PC-3 (cell line): ENCODE measurements around the gene CDK14.

Experiments
- CTCF ChIP-seq: fragments of 300-600 bp; sonication (generic); conservative IDR thresholded peaks from 2 replicates; pipeline ENCODE4 v1.5.1; 2017; ENCODE audit warnings: antibody characterized with exemption, low read depth, mild to moderate bottlenecking, low read length
- EZH2 ChIP-seq: fragments of 300-600 bp; sonication (generic); IDR thresholded peaks from one replicate; pipeline ENCODE4 v1.6.1; 2017; ENCODE audit warnings: antibody characterized with exemption, mild to moderate bottlenecking, low read length; ENCODE audit not compliant: unreplicated experiment
- EZH2phosphoT487 ChIP-seq: fragments of 300-600 bp; sonication (generic); IDR thresholded peaks from 2 replicates; pipeline ENCODE4 v1.6.1; 2018; ENCODE audit warnings: mild to moderate bottlenecking, antibody characterized with exemption, low read length, borderline replicate concordance

- no peak for TF ChIP-seq CTCF
- TF ChIP-seq EZH2phosphoT487, result no peak
- no peak for TF ChIP-seq EZH2
Measured at GRCh38 chr7:90674625-90675024, 78.5 kb downstream of the CDK14 start.
